HEK293 (cell line): Measurements from ENCODE around the gene OR51I1.

Experiments
- MEIS1 ChIP-seq: sonication (generic); formaldehyde crosslinking; IDR thresholded peaks from 2 replicates; pipeline ENCODE4 v1.8.1; 2022; ENCODE audit warnings: missing genetic modification reagents, mild to moderate bottlenecking, borderline replicate concordance
- PBX3 ChIP-seq: sonication (generic); formaldehyde crosslinking; IDR thresholded peaks from 2 replicates; pipeline ENCODE4 v1.8.1; 2022; ENCODE audit warnings: mild to moderate bottlenecking, moderate library complexity, missing genetic modification reagents
- ZNF202 ChIP-seq: fragments of 450-650 bp; formaldehyde crosslinking; IDR thresholded peaks from 2 replicates; pipeline ENCODE4 v1.5.1; 2016; ENCODE audit warnings: missing biosample characterization, missing genetic modification characterization, borderline replicate concordance
- ZNF549 ChIP-seq: fragments of 450-650 bp; IDR thresholded peaks from 2 replicates; pipeline ENCODE4 v1.5.1; 2018; ENCODE audit warnings: missing biosample characterization, missing genetic modification characterization, mild to moderate bottlenecking, inconsistent platforms, moderate library complexity
- ZNF76 ChIP-seq: fragments of 450-650 bp; formaldehyde crosslinking; IDR thresholded peaks from 2 replicates; pipeline ENCODE4; 2016; ENCODE audit warnings: low read depth, missing biosample characterization, missing genetic modification characterization, borderline replicate concordance
- ZNF792 ChIP-seq: fragments of 450-650 bp; formaldehyde crosslinking; IDR thresholded peaks from 2 replicates; pipeline ENCODE4 v1.5.1; 2016; ENCODE audit warnings: missing biosample characterization, missing genetic modification characterization
- TF ChIP-seq, protein P1 (sequence below): fragments of 450-650 bp; formaldehyde crosslinking; IDR thresholded peaks from 2 replicates; pipeline ENCODE4 v1.5.1; 2016; ENCODE audit warnings: missing biosample characterization, missing genetic modification characterization
- TF ChIP-seq, protein P2 (sequence below): fragments of 450-650 bp; formaldehyde crosslinking; IDR thresholded peaks from 2 replicates; pipeline ENCODE4 v1.5.1; 2016; ENCODE audit warnings: missing biosample characterization, missing genetic modification characterization
- TF ChIP-seq, protein P3 (sequence below): fragments of 450-650 bp; formaldehyde crosslinking; IDR thresholded peaks from 2 replicates; pipeline ENCODE4 v1.5.1; 2016; ENCODE audit warnings: missing biosample characterization, missing genetic modification characterization
- TF ChIP-seq, protein P4 (sequence below): fragments of 450-650 bp; formaldehyde crosslinking; IDR thresholded peaks from 2 replicates; pipeline ENCODE4 v1.5.1; 2016; ENCODE audit warnings: missing biosample characterization, missing genetic modification characterization

DNA sequence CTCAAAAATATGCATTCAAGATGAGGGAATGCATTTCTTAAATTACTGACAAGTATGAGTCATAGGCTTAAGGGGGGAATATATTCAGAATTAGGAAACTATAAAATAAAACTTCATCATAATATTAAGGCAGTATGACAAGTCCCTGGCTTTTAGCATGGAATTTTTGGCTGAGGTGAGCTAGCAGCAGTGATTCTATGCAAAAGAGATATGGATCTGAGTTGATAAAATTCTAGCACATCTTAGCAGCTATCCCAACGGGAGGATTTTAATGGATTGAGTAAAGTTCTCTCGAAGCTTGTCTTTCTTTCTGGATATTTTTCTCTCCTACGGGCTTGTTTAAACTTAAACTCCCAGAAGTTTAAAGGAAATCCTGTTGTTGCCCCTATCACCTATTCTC, 18.2 kb downstream of the OR51I1 start:
- no peak for TF ChIP-seq ZNF202 (tag by site-specific recombination)
- no peak for TF ChIP-seq PBX3 (CRISPR knock-in tag)
- TF ChIP-seq, protein P1, sequence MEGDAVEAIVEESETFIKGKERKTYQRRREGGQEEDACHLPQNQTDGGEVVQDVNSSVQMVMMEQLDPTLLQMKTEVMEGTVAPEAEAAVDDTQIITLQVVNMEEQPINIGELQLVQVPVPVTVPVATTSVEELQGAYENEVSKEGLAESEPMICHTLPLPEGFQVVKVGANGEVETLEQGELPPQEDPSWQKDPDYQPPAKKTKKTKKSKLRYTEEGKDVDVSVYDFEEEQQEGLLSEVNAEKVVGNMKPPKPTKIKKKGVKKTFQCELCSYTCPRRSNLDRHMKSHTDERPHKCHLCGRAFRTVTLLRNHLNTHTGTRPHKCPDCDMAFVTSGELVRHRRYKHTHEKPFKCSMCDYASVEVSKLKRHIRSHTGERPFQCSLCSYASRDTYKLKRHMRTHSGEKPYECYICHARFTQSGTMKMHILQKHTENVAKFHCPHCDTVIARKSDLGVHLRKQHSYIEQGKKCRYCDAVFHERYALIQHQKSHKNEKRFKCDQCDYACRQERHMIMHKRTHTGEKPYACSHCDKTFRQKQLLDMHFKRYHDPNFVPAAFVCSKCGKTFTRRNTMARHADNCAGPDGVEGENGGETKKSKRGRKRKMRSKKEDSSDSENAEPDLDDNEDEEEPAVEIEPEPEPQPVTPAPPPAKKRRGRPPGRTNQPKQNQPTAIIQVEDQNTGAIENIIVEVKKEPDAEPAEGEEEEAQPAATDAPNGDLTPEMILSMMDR (tag by site-specific recombination), result no peak
- no peak for TF ChIP-seq MEIS1 (CRISPR knock-in tag)
- TF ChIP-seq, protein P2, sequence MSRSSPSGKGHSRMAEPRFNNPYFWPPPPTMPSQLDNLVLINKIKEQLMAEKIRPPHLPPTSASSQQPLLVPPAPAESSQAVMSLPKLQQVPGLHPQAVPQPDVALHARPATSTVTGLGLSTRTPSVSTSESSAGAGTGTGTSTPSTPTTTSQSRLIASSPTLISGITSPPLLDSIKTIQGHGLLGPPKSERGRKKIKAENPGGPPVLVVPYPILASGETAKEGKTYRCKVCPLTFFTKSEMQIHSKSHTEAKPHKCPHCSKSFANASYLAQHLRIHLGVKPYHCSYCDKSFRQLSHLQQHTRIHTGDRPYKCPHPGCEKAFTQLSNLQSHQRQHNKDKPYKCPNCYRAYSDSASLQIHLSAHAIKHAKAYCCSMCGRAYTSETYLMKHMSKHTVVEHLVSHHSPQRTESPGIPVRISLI (tag by site-specific recombination), result no peak
- TF ChIP-seq ZNF792 (tag by site-specific recombination), result no peak
- TF ChIP-seq, protein P3, sequence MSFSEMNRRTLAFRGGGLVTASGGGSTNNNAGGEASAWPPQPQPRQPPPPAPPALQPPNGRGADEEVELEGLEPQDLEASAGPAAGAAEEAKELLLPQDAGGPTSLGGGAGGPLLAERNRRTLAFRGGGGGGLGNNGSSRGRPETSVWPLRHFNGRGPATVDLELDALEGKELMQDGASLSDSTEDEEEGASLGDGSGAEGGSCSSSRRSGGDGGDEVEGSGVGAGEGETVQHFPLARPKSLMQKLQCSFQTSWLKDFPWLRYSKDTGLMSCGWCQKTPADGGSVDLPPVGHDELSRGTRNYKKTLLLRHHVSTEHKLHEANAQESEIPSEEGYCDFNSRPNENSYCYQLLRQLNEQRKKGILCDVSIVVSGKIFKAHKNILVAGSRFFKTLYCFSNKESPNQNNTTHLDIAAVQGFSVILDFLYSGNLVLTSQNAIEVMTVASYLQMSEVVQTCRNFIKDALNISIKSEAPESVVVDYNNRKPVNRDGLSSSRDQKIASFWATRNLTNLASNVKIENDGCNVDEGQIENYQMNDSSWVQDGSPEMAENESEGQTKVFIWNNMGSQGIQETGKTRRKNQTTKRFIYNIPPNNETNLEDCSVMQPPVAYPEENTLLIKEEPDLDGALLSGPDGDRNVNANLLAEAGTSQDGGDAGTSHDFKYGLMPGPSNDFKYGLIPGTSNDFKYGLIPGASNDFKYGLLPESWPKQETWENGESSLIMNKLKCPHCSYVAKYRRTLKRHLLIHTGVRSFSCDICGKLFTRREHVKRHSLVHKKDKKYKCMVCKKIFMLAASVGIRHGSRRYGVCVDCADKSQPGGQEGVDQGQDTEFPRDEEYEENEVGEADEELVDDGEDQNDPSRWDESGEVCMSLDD (tag by site-specific recombination), result no peak
- TF ChIP-seq ZNF76 (tag by site-specific recombination), result no peak
- TF ChIP-seq, protein P4, sequence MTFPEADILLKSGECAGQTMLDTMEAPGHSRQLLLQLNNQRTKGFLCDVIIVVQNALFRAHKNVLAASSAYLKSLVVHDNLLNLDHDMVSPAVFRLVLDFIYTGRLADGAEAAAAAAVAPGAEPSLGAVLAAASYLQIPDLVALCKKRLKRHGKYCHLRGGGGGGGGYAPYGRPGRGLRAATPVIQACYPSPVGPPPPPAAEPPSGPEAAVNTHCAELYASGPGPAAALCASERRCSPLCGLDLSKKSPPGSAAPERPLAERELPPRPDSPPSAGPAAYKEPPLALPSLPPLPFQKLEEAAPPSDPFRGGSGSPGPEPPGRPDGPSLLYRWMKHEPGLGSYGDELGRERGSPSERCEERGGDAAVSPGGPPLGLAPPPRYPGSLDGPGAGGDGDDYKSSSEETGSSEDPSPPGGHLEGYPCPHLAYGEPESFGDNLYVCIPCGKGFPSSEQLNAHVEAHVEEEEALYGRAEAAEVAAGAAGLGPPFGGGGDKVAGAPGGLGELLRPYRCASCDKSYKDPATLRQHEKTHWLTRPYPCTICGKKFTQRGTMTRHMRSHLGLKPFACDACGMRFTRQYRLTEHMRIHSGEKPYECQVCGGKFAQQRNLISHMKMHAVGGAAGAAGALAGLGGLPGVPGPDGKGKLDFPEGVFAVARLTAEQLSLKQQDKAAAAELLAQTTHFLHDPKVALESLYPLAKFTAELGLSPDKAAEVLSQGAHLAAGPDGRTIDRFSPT (tag by site-specific recombination), result no peak
- no peak for TF ChIP-seq ZNF549 (tag by site-specific recombination)
